Stimulated activated CD8-positive, alpha-beta memory T cell treated with anti-CD3 and anti-CD28 coated beads, Interleukin-12 subunit alpha, Interleukin-12 subunit beta, amount 100 ng/mL, for 4 hours (primary cell): Measurements from ENCODE around the gene SEMA3C.

Experiments used
- DNase-seq: peaks from one replicate; pipeline ENCODE4 v3.0.0-alpha.2; 2020; ENCODE audit warnings: low read depth

Gene SEMA3C

DNA sequence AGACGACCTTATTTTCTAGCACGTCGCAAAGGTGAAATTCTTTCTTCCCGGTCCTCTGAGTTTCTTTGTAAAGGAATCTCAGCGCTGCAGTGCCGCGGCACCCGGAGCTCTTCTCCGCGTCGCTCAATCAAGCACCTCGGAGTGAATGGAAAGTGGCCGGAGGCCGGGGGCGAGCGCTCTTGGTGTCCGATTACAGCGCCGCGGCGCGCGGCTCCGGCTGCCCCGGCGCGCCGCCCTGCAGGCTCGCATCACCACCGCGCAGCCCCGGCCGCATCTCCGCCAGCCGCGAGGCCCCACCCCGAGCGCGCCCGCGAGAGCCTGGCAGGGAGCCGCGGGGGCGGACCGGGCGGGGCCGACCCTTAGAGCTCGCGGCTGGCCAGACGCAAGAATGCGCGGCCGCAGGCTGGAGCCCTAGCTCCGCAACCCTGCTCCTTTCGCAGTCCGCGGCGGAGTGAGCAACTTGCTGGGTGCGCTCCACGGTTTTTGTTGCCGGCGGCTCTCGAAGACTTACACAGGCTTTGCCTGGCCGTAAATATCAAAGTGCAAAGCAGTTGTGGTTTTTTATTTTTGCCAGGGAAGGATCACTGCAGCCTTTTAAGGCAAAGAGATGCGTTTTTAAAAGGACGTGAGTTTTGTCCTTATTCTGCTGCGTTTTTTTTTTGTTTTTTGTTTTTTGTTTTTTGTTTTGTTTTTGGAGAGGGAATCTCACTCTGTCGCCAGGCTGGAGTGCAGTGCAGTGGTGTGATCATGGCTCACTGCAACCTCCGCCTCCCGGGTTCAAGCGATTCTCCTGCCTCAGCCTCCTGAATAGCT lies at the start of gene SEMA3C:
TSS of gene SEMA3C (minus strand) at position 143 of the 813 bp plus-strand sequence. CDS start 2,270 bp downstream, outside the sequence.
- no peak for DNase-seq

DNA sequence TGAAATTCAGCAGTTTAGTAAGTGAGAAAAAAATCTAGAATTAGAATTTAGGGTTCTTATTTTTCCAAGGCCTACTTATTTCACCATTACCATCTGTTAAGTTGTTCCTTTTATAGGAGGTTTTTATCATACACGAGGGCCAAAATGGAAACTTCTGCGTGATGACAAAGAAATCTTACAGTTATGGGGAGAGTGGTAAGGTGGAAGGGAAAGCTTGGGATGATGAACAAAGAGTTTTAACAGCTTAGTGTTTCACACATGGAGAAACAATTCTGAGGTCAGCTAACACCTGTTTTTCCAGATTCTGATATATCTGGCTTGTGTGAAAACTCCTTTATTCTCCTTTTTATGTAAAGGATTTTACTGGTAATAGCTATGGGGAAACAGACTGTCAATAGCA lies 49.8 kb upstream of the SEMA3C start:
- DNase-seq: no peak

DNA sequence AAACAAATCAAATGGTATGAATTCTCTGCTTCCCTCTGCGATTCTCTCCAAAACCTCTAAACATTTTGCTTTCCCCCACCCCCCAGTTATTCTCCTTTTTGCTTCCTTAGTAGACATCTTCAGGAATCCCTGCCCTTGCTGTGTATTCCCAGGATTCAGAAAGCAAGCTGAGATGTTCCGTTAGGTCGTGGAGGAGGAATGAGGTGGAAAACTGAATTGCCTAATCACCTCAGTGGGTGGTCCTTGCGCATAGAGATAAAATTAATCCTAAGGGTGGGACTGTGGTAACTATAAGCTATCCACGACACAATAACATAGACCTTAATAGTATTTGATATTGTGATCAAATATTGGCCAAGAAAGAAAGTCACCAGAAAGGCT lies 49.1 kb upstream of the SEMA3C start:
- no peak for DNase-seq

DNA sequence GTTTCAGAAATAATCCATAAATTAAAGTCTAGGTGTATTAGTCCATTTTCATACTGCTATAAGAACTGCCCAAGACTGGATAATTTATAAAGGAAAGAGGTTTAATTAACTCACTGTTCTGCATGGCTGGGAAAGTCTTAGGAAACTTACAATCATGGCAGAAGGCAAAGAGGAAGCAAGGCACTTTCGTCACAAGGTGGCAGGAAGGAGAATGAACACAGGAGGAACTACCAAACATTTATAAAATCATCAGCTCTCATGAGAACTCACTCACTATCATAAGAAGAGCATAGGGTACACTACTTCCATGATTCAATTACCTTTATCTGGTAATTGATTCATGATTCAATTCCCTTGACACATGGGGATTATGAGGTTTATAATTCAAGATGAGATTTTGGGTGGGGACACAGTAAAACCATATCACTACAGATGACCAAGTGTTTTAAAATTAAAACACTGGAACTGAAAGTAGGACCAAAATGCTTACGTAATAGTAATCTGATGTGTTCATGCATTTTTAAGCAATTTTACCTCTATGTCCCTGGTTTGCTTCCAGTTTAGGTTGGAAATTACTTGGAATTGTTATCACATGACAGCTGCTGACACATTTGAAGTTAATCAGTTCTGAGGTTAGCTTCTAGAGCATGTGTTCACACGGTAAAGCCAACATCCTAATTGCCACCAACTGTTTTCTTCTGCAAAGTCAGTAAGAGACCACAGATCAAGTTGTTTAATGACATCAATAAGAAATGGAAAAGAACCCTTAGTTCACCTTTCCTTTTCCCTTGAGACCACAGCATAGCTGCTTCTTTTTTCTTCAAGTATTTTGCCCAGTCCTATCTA lies 48.4 kb upstream of the SEMA3C start:
- no peak for DNase-seq

DNA sequence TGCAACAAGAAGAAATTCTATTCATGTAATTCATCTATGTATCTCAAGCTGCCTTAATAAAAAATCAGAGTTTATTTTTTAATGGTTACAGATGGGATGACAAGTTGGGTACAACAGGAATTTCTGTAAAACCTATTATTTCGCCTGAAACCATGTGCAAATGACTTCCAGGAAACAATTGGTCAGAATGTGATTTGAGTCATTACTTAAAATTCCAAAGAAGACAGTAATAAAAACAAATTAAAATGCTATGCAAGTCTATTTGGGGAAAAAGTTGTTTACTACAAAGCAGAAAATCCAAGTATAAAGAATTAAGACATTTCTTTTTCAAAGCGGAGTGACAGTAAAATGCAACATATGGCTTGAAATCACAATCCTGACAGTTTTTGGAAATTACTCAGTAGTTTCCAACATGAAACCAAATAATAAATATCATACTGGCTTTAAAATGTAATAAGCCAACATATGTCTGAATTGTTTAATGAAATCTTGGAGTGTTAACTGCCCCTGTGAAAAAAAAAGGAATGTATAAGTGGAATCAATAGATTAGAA lies 41.5 kb upstream of the SEMA3C start:
- no peak for DNase-seq

DNA sequence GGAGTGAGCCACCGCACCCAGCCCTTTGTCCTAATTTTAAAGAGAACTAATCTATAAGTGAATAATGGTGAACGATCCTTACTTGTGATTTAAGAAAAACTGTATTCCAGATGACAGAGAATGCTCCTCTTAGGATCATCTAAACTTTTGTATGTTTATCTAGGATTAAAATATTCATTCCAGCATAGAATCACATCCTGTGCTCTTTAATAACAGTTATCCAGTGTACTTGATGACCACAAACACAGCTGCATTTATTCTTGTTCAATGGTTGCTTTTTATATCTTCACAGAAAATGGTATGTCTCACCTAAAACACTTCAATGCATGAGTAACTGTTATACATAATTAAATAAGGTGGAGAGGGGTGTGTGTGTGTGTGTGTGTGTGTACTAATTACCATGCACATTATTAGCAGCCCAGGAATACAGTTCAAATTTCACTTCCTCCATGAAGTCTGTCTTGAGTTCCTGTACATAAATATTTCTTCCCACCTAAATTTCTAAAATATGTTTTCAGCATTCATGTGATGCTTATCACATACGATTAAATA lies 38.5 kb upstream of the SEMA3C start:
- no peak for DNase-seq

DNA sequence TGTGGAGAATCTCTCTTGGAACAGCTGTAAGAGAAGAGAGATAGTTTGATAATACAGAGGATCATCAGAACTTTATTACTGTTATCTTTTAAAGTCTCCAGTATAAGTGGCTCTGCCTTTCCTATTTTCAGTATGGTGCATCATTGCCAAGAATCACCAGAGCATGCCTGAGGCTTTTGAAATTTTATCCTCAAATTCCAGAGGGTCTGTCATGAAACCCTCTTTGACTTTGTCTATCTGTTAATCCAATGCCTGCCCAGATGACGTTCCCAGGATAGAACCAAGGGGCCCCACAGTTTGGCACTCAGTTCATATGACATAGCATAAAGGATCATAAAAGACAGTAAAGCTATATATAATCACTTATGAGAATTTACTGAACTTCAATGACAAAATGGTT lies 35.3 kb upstream of the SEMA3C start:
- DNase-seq: no peak

DNA sequence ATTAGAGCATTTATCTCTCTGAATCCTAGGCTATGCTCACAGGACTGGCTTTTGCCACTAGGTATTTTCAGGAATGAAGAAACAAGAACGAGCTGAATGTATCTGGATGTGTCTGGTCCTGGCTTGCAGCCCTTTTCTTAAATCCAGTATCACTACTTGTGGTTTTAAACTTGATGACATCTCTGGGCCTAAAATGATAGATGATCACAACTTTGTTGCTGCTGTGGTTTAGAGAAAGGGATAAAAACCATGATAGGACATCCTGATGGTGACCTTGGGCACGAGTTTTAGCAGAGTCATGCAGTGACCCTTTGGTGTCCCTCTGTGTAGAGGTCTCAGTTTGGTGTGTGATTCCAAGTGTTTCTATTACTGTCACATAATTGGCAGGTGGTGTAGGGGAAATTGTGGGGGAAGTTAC lies 31.7 kb upstream of the SEMA3C start:
- no peak for DNase-seq

DNA sequence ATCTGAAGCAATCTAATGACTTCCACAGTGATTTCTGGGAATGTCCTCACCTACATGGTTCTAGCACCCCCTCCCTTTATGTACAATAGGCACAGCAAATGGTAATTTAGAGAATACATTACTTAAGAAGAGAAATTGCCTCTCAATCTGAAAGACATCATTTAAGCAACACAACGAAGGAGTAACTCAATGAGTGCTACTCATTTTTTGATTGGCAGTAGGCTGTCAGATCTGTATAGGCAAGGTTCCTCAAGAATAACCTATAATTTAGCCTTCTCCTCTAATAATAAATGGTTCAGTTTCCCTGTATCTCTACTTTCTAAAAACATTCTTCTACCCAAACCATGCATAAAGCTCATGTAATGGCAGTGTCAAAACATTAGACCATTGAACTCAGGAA lies 30.6 kb upstream of the SEMA3C start:
- no peak for DNase-seq

DNA sequence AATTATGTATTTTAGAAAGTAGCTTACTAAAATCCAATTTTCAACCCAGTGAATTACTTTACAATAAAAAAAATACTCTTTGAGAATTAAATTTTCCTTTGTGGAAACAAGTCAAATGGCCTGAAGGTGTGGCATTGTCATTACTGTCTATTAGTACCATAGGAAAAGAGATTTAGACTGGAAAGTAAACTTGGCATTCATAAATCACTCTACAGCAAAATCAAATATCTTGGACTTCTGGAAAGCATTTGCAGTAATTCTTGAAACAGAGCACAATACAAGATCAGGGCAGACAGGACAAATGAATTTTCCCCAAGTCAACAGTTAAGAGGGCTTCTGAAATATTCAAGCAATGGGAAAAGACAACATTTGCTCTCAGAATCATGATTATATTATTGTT lies 28.0 kb upstream of the SEMA3C start:
- no peak for DNase-seq

DNA sequence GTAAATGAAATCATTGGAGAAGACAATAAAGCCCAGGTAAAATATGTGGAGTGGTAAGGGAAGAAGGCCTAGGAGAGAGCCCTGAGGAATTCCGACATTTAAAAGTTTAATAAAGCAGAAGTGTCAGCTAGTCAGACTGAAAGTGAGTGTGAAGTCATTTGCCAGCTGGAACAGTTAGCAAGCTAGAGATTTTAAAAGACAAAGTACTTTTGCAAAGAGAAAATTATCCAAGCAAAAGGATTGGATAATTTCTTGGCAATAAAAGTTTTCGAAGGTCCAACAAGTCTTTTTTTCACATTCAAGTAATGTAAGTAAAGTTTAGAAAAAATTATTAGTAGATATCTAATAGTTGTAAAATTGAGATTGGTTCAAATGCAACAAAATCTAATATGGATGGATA lies 27.1 kb upstream of the SEMA3C start:
- DNase-seq: no peak

DNA sequence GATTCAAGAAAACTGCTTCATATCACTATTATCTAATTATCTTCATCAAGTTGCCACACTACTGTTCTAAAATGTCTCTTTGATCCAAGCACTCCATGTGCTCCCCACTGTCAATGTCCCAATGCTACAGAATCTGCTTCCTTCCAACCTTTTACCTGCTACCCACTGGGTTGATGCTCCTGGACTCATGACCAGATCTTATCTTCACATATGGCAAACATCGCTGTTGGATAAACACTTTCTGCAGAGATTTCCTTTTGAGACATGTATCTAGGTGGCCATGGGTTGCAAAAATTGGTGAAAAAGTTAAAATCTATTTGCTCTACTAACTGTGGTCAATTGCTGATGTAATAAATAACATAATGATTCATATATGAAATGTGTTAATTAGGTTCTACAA lies 24.5 kb upstream of the SEMA3C start:
- no peak for DNase-seq

DNA sequence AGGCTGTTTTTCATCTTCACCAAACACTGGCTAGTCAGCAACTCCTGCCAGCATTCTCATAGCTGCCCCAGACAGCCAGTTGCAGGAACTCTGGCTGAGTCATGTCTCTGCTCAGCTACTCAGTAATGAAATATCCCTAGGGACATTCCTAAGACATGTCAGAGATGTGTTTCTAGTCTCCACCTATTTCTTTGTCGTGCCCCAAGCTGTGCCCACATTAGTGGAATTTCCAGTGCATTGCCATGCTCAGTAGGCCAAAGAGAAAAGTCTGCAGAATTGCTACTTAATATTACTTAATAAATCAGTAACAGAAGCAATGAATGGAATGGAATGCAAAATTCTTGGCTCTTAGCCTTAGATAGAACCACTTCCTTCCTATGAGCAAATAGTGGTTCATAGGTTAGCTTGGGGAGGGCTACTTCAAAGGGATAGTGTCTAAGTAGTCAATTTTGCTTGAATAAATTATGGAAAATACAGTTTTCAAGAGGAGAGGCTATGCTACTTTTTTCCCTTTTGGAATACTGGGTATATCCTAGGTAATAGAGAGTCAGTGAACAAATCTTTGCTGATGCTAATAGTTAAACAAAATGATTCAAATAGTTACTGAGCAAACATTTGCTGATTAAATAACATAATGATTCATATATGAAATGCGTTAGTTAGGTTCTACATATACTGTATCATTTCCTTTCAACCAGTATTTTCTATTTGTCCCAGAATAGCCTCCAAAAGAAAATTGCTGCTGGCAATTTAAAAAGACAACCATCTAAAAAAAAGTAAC lies 23.6 kb upstream of the SEMA3C start:
- no peak for DNase-seq

DNA sequence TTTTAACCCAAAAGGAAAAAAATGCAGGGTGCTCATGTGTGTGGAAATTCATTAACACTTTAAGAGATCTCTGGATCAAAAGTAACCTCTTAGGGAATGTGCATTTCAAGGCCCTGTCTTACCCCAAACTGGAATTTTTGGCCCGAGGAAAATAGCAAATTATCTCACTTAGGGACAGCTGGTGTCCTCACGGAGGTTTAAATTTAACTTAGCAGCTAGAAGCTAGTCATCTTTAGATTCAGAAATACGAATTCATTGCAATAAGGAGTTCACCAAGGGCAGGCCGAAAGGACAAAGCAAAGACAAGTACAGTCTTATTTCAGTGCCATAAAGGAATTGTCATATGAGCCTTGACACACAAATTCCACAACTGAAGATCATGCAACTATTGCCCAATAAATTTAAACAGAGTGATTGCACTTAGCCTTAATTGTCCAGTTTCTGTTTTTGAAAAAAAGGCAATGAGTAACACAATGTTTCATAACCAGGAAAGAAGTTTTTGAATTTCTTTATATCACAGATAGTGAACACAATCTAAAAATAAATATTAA lies 22.4 kb upstream of the SEMA3C start:
- no peak for DNase-seq

DNA sequence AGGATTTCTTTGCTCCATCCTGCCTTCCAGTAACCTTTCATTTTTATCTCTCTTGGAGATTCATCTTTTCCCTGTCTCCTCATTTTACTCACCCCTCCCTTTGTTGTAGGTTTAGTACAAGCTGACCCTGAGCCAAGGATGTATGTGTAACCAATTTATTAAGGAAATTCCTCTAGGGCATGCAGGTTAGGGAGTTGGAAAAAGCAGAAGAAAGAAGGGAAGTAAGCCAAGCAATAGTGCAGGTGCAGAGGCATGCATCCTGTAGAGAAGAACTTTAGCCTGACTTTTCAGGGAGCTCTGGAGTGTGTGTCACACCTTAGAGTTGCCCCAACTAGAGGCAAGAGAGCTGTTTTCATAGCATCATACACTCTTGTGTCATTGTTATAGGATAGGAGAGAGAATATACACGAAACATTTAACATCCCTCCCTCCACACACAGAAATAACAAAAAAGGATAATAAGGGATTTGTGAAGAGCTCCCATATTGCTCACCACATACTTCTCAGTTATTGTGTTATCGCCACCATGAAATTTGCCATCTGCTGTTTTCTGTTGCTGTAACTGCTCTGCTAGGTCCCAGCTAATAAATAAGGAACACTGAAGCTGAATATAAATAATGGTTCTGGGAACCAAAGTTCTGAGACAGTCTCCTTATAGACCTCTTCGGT lies 21.8 kb upstream of the SEMA3C start:
- no peak for DNase-seq

DNA sequence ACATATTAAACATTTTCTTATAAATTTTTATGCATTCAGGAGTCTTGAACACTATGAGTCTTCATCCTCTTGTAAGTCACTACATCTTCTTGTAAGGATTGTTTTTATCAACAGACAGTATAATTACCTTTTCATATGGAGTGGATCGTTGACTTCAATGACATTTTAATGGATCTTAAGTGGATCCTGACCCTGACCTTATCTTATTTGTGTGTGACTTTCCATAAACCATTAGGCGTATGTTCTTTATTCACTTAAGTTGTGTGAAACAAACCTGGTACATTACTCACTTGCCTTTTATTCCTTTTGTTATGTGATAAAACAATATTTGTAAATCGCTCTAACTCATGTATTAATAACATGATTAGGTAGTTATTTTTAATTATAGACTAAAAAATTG lies 18.5 kb upstream of the SEMA3C start:
- DNase-seq: no peak

DNA sequence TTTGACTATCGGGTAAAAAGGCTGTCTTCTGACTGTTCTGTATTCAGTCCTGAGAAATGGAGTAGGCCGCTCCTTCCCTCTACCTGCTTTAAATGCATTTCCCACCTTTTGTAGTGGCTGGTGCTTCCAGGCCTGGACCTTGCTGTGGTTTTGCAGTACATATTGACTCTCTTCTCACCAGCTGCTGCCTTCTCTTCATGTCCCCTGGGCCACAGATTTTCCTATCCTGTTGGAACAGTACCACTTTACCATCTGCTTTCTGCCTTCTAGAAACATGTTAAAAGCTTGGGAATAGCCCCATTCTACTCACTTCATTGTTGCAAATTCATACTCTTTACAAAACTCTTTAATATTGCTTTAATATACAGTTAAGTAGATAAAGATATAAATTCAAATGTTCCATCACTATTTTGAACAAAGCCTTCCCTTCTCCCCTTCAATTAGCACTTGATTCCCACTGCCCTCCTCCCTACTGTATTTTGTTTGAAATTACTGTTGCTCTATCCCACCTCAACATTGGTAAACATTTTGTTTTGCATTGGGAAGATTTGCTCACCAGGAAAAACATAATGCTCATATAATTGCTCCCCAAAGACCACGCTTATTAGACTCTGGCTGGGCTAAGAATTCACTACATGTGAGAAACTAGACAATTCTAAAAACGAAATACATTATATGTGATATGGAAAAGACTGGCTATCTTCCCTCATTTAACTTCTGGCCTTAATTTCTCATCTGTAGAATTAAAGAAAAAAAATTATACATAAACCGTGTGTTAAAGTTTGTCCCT lies 17.3 kb upstream of the SEMA3C start:
- no peak for DNase-seq

DNA sequence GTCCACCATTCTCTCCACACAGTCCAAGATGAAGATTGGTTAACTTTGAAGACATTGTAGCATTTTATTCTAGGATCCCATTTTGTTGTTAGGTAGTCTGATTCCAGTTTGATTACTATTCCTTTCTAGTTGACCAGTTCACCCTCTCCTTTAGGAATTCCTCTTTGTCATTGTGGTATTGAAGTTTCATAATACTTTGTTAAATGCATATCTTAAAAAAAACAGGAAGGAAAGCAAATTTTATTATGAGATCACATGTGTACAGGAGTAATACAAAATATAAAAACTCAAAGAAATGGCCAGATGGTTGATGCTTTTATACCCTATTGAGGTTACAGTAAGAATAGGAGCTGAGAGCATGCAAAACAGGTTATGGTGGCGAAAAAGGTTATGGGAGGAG lies 15.5 kb upstream of the SEMA3C start:
- no peak for DNase-seq

DNA sequence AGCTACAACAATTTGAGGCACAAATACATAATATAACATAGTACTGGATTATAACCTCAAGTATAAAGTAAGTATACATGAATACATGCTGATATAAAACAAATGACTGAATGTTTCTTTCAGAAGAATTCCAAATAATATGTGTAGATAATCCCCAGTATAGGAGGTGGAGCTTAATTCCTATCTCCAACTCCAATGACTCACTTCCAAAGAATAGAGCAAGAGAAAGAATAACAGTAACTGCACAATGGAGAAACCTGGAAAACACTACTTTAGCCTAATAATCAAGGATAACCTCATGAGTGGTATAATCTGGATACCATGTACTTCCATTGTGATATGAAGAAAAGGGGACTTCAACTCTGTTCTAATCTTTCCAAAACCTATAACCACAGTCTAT lies 13.7 kb upstream of the SEMA3C start:
- no peak for DNase-seq

DNA sequence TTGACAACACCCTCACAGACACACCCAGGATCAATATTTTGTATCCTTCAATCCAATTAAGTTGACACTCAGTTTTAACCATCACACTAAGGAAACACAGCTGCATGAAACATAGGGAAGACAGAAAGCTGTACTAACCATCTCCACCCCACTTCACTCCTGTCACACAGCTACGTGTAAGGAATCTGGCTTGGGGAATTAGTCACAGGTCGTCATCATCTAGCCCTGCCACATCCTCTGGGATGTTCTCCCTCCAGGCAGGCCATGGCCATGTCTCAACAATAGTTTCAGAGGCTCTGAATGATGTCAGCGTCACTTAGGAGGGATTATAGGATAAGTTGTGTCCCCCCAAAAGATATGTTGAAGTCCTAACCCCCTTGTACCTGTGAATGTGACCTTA lies 10.8 kb upstream of the SEMA3C start:
- DNase-seq: no peak
